Glutamatergic neuron (in vitro differentiated cells): ENCODE data around the gene CDYL2. TPM values are rescaled to one million over a fixed set of nuclear protein-coding genes. Genes with fewer than 3 reads are reported as not detected.

Experiments
- DNase-seq: peaks from one replicate; pipeline ENCODE4 v3.0.0; 2022
- H3K27ac Mint-ChIP-seq: one replicate; pipeline ENCODE4 v1.8.0; 2020; ENCODE audit warnings: mild to moderate bottlenecking, mixed read lengths, inconsistent platforms; ENCODE audit not compliant: unreplicated experiment
- H3K27me3 Mint-ChIP-seq: one replicate; pipeline ENCODE4 v1.8.0; 2020; ENCODE audit warnings: mild to moderate bottlenecking, moderate library complexity, mixed read lengths, inconsistent platforms; ENCODE audit not compliant: unreplicated experiment
- H3K36me3 Mint-ChIP-seq: one replicate; pipeline ENCODE4 v1.8.0; 2020; ENCODE audit warnings: mild to moderate bottlenecking, mixed read lengths, inconsistent platforms; ENCODE audit not compliant: unreplicated experiment
- H3K4me1 Mint-ChIP-seq: one replicate; pipeline ENCODE4 v1.8.0; 2020; ENCODE audit warnings: mild to moderate bottlenecking, low read depth, mixed read lengths, inconsistent platforms; ENCODE audit not compliant: unreplicated experiment
- H3K4me3 Mint-ChIP-seq: one replicate; pipeline ENCODE4 v1.8.0; 2020; ENCODE audit warnings: mild to moderate bottlenecking, mixed read lengths, inconsistent platforms; ENCODE audit not compliant: unreplicated experiment
- H3K9me3 Mint-ChIP-seq: one replicate; pipeline ENCODE4 v1.8.0; 2020; ENCODE audit warnings: mild to moderate bottlenecking, moderate library complexity, mixed read lengths, inconsistent platforms; ENCODE audit not compliant: unreplicated experiment
- CTCF ChIP-seq: fragments of 200-600 bp; sonication (generic); IDR thresholded peaks from one replicate; pipeline ENCODE4 v1.5.0; 2021; ENCODE audit not compliant: partially characterized antibody, unreplicated experiment
- total RNA-seq: library from RNA; stranded (reverse); fragmentation: NEBNext Ultra II Directional; extraction: Animal tissue kit (Norgen Biotek cat#: 25700); gene quantifications from one replicate; pipeline ENCODE4 v1.2.1, GENCODE V29; 2021; ENCODE audit not compliant: unreplicated experiment

Gene CDYL2
- total RNA-seq, 1 donor from 2014 or later = 30.5 TPM

- peaks cover under 1% of the 10 kb centered on the region for H3K4me1 Mint-ChIP-seq
- TF ChIP-seq CTCF = no peak
- H3K4me3 Mint-ChIP-seq = no peak overlapping the region
- peaks cover 2% of the 10 kb centered on the region for H3K27me3 Mint-ChIP-seq
- H3K27ac Mint-ChIP-seq = no peak overlapping the region
- peaks cover 11% of the 10 kb centered on the region for H3K36me3 Mint-ChIP-seq
- no peak for DNase-seq
- H3K9me3 Mint-ChIP-seq = no peaks in the 10 kb centered on the region
Observed at GRCh38 chr16:80599466-80599865, 204.9 kb downstream of the CDYL2 start.

- H3K4me3 Mint-ChIP-seq = no peak overlapping the region
- TF ChIP-seq CTCF = no peak
- peaks cover 3% of the 10 kb centered on the region for H3K9me3 Mint-ChIP-seq
- DNase-seq = no peak
- no peak overlapping the region for H3K27ac Mint-ChIP-seq
- H3K4me1 Mint-ChIP-seq = peaks cover 5% of the 10 kb centered on the region
- H3K36me3 Mint-ChIP-seq = peaks cover 11% of the 10 kb centered on the region
- peaks cover 4% of the 10 kb centered on the region for H3K27me3 Mint-ChIP-seq
Observed at GRCh38 chr16:80596507-80597207, 207.7 kb downstream of the CDYL2 start.

DNA sequence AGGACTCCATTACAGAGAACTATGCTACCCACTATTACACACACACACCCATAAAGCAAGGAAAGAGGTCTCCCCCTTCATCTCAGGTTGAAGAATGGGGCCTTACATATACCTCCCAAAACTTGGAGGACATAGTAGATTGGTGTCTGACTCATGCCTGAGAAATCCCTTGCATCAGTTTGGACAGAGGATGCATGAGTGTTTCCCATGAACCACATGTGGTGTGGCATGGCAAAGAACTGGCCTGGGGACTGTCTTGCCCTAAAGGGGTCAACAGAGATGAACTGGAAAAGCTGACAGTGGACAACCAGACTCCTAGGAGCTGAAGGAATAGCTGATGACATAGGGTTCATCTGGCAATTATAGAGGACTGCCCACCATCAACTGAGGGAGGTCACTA lies 209.6 kb downstream of the CDYL2 start:
- Mint-ChIP-seq H3K4me3 (no peak overlapping the region), H3K36me3 (peaks cover 11% of the 10 kb centered on the region), H3K27me3 (peaks cover 7% of the 10 kb centered on the region), H3K9me3 (peaks cover 6% of the 10 kb centered on the region), H3K4me1 (peaks cover 5% of the 10 kb centered on the region), H3K27ac (no peak overlapping the region)
- DNase-seq = no peak
- TF ChIP-seq CTCF = no peak

GRCh38 chr16:80592273-80592672 lies 212.1 kb downstream of the CDYL2 start:
- Mint-ChIP-seq H3K36me3 (peaks cover 11% of the 10 kb centered on the region), H3K4me1 (peaks cover 5% of the 10 kb centered on the region), H3K27ac (no peak overlapping the region), H3K9me3 (peaks cover 6% of the 10 kb centered on the region), H3K4me3 (no peak overlapping the region), H3K27me3 (peaks cover 7% of the 10 kb centered on the region)
- no peak for DNase-seq
- no peak for TF ChIP-seq CTCF

DNA sequence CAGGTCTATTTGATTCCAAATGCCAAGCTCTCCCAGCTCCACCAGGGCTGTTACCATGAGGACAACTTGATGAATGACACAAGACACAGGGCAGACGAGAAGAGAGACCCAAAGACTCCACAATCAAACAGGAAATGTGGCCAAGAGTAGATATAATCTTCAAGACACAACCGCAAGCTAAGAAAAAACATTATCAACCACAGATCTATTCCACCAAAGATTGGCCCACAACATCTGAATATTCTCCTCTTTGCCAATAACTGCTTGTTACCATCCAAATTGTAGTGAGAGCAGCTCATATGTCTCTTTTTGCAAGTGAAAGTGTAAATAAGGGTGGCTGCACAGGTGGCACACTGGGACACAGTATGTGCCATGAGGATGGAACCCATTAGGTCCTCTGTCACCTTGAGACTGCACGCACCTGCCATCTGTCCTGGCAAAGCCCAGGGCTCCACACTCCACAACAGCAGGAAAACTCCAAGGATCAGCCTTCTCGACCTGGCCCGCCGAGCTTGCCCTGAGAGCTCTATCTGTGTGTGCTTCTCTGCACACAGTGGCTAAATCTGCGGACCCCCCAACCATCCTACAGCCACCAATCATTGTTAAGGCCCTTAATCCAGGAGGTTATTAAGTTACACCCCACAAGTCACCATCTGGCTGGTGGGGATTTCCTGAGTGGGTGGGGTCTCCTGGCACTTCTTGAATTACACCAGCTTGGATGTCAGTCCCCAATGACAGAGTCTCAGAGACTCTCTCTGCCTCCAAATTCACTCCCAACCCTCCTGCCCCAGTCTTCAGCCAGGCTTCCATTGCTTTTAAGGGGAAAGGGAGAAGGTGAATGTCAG lies 213.1 kb downstream of the CDYL2 start:
- H3K9me3 Mint-ChIP-seq = peaks cover 6% of the 10 kb centered on the region
- peaks cover 4% of the 10 kb centered on the region for H3K36me3 Mint-ChIP-seq
- H3K27ac Mint-ChIP-seq = no peak overlapping the region
- H3K4me1 Mint-ChIP-seq = peaks cover 5% of the 10 kb centered on the region
- DNase-seq = no peak
- H3K4me3 Mint-ChIP-seq = no peak overlapping the region
- peaks cover 4% of the 10 kb centered on the region for H3K27me3 Mint-ChIP-seq
- TF ChIP-seq CTCF = no peak
